ENCODE results near the gene FNBP1.
"Not testable (repeated sequence)": the region's sequence is repeated elsewhere in the genome, so short reads cannot be mapped to it uniquely, and the experiment has no call there.

Gene FNBP1

DNA sequence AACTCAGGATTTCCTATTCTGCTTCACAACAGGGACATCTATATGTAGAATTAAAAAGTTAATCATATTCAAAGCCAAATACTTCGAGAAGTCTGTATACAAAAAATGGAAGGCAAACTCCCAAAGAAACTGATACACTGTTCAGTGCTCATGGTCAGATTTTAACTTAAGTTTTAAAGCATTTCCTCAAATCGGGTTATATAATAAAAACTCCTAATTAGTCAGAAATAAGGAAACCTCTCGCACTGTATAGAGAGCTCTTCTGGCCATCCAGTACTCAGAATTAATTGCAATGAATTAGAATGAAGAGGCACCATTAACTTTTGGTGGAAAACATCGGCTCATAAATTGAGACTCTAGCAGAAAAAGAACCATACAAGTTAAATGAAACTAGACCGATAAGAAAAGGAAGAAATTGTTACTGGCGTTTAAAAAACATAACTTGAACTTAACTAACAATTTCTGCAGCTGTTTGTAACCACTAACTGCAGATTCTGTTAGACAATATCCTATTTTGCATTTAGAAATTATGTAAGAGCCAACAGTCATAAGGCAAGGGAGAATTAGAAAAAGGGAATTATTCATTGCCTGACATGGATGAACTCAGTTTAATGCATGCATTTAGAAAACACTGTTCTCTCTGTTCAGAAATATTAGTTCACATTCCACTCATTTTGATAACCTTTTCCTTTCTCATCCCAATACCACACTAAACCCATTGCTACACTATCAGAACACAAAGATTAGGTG, 96.6 kb downstream of the FNBP1 start:
- no peak for DNase-seq

DNA sequence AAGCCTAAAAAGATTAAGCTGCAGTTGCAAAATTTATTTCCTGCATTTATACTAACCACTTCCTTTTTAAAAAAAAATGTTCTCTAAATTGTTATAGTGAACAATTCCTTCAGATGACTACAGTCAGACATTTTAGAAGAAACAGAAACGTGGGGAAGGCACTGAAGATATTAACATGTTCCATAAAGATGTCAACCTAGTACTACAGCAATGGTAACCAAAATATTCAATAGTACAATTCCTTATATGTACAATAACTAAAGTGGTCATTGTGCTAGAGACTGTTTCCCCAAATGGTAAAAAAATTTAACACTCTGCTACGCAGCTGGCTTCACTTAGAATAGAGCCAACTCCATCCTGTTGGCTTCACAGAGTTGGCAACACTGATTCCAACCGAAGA, 97.7 kb downstream of the FNBP1 start:
- DNase-seq, result no peak

DNA sequence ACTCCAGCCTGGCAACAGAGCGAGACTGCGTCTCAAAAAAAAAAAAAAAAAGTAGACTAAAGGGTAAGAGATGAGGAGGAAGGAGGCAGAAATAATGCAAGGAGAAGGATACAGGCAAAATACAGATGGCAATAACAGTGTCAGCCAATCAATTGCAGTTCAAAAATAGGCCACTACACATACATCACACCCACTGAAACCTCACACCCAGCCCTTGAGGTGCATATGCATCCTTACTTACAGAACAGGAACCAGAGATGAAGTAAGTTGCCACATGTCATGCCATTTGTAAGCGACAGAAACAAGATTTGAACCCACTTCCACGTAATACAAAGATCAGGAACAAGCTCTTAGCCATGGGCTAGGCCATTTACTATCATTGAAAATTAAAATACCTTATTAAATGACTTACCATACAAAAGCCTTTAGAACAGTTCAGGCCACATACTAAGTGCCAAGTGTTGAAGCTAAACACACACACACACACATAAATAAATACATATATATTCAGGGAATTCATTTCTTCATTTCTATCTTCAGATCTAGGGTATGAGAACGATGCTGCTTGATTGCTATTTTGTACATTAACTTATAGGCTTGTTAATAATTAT, 98.4 kb downstream of the FNBP1 start:
- DNase-seq, result no peak

DNA sequence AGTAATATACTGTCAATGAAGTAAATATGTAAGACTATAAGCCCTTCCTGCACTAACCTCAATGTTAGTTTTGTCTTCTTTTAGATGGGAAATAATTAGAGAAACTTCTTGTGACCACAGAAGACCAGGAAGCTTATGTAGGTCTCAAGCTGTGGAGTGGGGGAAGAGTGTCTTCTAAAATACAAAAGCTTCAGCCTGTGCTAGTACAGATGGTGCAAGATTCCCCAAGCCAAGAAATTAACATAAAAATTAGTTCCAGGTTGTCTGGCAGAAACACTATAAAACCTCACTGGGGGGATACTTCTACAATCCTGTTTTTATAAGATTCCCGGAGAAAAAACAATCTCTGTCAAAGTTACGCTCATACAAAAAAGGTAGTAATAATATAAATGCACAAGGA, 103.6 kb downstream of the FNBP1 start:
- no peak for DNase-seq

DNA sequence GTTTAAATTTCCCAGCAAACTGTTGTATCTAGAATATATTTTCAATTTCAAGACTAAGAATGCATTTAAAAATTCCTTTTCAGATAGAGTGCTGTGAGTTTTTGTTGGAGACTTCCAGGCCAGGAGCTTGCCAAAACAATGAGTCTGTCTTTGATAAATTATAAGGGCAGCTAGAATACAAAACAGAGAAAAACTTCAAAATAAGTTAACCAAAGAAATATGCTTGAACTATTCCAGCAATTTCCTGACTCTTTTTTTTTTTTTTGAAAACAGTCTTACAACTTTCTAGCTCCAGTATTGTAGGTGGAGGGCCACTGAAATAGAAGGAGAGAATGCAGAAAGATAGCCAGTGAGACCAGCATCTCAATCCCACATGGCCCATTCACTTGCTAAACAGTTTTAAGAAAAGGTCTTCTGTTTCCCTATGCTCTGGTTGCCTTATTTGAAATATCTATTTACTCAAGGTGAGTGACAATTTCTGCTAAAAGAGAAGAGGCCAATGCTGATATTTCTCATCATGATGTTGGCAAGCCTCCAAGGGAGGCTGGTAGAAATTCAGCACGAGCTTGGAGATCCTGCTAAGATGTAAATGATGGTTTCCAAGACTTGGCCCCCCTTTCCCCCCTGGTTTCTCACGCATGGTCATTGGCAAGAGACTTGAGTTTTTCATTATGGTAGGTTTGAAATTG, 104.6 kb downstream of the FNBP1 start:
- DNase-seq, result no peak

DNA sequence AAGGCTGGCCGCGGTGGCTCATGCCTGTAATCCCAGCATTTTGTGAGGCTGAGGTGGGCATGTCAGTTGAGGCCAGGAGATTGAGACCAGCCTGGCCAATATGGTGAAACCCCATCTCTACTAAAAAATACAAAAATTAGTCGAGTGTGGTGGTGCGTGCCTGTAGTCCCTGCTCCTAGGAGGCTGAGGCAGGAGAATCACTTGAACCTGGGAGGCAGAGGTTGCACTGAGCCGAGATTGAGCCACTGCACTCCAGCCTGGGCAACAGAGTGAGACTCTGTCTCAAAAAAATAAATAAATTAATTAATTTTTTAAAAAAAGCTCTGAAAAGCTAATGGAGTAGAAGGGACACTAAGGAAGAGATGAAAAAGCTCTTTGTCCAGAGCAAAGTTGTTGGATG, 105.1 kb downstream of the FNBP1 start:
- DNase-seq, result not testable (repeated sequence)

DNA sequence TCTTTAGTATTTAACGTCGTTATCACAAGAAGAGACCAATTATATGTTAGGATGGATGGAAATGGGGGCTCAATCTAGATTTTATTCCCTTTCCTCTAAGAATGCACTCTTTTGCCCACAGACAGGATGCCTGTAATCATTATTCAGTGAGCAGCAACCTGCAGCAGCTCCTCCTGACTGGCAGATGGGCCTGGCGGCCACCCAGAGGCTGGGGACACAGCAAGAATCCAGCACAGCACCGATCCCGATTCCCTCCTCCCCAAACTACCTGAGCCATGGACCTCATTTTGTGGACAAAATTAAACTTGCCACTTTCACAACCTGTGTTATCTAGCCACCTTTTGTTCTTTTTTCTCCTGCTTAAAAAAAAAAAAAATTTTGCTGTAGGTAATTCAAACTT, 106.8 kb downstream of the FNBP1 start:
- DNase-seq, result no peak

DNA sequence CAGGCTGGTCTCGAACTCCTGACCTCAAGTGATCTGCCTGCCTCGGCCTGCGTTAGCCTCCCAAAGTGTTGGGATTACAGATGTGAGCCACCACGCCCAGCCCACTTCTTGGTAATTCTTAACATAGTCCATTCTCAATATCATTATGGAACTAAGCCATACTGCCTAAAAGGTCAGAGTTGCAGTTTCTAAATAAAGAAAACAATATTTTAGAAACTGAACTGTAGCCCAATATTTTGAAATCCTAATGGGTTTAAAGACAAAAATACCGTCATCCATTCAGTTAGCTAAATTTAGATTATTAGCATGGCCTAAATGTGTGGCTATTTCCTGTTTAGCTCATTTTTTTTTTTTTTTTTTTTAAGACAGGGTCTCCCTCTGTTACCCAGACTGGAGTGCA, 108.2 kb downstream of the FNBP1 start:
- DNase-seq, result no peak

DNA sequence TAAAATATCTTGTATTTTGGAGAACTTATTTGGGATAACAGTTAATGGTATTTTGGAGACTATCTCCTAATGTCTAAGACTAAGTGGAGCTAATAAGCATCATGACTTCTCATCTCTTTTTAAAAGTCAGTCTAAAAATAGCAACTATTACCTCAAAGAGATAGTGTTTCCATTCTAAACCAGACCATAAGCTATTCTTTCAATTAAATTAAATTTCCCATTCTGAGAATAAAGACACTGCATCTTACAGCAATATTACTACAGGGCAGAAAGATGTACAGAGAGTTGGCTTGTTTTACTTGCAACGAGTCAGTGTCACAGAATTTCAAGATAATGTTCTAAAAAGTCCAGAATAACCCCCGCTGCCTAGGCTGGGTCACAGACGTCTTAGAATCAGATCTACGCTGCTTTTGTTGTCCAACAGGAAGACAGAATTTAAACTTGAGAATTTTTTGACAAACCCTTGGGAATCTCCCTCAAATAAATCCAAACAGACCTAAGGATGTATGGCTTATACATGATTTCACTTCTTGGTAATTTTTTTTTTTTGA, 108.9 kb downstream of the FNBP1 start:
- no peak for DNase-seq

DNA sequence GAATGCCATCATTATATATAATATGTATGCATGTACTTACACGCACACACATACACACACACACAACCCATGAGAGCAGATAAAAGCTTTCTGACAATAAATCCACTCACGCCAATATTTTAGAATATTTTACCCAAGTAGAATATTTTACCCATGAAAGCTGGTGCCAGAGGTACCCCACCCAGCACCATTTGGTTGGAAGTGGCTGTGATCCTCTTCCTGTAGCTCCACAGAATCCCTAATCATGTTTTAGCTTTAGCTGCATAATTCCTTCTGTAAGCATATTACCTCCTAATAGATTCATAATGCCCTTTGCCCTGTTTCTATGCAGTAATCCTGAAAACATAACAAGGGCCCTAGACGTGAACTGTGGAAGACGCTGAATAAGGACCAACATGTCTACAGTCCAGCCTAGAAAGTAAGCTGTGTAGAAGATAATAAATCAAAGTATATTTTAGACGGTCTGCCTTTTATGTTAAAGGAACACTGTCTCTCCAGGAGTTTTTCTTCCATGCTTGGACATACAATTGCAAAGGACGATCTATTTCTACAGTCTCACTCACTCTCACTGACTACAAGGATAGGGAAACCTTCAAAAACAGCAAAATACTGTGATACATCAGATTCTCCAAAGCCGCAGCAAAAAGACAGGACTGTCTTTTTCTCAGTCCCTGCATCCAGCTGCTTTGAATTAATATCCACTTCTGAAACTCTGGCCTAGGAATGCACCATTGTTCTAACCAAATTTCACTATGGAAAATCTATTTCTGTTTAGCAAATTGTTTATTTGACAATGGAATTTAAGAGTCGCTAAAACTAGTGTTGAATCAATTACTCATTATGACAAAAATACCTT, 109.6 kb downstream of the FNBP1 start:
- no peak for DNase-seq

DNA sequence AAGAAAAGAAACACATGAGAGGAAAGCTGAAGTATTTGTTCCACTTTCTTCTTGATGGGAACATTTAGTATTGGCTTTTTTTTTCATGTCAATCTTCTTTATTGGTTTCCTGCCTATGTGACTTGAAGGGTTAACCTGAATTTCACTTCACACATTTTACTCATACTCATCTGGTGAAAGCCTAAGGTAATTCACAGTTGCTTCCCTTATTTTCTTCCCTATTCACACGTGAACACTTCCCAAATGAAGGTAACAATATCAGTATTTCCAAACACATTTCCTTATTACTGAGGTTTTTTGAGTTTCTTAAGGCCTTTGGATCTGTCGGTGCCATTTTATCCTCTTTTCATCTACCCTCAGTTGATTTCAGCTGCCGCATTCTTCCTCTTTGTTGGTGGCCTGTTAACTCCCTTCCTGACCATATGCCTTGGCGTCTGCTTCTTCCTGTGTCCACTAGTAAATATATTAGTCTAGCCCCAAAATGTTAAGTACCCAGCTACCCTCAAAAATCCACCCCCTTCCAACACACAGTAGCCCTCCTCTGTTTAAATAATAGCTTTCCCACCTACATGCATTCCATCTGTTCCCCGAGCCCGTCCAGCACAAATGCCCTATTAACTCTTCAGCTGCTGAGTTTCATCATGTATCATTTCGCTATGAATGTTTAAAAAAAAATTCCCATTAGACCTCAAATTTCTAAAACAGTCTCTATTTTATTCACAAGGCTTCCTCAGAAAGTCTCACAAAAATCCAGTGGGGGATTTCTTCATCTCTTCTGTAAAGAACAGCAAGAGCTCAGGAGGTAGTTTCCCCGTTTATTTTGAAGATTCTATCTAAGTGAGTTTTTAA, 110.5 kb downstream of the FNBP1 start:
- no peak for DNase-seq

DNA sequence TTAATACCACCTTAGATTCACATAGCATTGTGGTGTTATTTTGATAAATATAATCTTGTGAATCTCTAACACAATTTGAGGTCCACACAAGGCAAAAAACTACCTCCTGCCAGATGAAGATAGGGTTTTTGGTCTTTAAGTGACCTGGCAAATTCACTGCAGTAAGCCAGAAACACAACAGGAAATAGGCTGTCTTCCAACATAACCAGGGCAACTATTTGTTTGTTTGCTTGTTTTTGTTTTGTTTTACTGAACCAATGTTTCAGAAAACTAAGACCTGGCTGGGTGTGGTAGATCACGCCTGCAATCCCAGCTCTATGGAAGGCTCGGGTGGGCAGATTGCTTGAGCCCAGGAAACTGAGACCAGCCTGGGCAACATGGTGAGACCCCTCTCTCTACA, 112.2 kb downstream of the FNBP1 start:
- DNase-seq, result no peak

DNA sequence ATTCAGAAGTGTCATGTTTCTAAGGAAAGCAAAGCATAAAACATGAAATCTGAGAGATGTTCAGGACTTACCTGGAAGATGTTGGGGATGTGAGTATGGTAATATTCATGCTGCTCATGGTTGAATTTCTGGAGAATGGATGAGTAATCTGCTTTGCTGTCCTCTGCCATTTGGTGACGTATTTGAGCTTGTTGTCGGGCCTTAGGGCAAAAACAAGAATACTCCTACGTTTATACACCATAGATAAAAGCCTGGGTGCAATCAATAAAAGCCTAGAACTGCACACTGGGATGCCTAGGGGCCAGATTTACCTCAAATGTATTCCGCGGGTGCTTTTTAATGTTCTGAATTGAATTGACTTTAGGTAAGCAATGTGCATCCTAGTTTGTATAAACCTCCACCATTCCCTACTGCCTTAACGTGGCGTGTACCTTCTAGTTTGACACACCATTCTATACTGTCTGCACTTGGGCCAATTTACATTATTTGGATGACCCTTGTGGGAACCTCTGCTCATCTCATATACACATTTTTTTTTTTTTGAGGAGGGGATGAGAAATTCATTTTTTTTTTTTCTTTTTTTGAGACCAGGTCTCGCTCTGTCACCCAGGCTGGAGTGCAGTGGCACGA, 113.4 kb downstream of the FNBP1 start:
- no peak for DNase-seq

DNA sequence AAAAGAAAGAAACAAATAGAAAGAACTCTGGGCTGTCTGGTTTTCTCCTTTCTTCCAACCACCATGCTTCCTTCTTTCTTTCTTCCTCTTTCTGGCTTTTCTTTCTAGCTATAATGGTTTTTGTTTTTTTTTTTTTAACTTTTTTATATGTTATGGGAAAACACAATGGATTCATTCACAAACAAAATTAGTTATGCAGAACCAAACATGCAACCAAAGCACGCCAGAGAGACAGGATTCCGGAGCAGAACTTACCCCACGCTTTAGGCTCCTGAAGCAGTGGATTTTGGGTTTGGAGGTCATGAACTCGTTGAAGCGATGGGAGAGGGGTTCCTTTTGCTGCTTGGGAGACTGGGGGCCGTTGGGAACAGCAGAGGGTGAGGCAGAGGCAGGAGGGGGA, 119.4 kb downstream of the FNBP1 start:
- no peak for DNase-seq

DNA sequence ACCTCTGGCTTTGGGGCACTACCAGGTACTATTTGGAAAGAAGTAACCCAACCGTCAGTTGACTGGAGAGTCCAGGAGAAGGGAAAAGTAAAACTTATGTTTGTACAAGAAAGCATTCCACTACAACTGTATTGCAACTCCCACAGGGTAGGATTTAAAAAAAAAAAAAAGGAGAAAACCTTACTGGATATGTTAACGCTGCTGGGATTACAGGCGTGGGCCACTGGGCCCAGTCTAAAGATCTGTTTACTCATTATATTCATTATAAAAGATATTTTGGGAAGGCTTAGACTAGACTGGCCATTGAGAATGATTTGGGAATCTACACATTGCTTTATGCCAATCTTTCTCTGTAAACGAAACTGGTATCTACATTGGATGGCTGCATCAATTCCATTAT, 121.1 kb downstream of the FNBP1 start:
- DNase-seq, result no peak

DNA sequence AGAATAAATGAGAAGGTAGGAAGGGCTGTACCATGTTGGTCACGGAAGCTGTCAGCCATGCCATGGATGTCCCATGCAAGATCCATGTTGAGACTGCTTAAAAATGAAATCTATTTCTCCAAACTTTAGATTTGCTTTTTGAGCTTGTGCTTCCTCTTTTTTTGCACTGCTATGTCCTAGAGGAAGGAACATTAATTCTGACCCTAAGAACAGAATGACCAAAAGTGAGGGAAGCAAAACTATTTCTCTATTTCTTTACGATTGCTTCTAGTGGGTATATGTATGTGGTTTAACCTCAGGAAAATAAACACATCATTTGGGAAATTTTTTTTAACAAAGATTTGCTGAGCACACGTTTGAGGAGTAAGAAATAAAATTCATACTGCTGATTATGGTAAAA, 123.1 kb downstream of the FNBP1 start:
- DNase-seq, result no peak

DNA sequence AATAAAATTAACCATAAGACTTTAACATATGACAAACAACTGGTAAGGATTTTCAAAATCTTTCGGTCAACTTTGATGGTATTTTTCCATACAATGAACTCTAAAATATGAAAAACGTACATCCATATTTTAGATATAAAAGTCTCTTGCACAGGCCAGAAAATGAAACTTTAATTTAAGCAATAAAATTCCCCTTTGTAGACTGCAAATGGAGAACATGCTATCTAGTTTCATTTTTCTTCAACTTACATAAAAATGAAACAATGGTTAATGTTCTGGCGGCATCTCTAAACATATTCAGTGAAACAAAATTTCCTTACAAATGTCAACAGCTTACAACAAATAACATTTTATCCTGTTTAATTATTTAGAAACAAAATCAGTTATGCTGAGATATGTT, 123.7 kb downstream of the FNBP1 start:
- DNase-seq, result no peak

DNA sequence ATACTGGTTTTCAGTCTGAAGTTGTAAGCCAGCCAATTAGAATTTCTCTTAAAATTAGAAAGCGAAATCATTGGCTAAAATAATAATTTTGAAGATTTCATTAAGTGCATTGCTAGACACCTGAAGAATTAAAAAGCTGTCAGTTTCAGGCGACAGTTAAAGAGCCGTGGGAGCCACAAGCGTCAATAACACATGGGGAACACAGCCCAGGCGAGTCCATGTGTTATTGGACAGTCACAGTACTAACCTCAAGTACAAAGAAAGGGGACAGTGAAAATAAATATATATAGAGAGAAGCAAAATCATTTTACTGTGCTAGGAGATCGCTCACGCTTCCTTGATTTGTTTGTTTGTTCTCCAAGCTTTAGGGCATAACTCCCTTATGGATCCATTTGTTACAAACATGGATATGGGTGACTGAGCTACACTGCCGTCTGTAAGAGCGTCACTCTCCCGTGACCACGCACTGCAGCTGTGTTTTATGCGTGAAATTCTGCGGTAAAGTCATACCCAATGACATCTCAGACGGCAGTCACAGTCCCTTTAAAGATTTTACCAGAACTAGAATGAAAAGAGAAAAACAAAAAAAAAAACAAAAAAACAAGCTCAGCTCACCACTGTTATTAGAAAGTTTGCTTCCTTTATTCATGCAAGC, 124.6 kb downstream of the FNBP1 start:
- no peak for DNase-seq

DNA sequence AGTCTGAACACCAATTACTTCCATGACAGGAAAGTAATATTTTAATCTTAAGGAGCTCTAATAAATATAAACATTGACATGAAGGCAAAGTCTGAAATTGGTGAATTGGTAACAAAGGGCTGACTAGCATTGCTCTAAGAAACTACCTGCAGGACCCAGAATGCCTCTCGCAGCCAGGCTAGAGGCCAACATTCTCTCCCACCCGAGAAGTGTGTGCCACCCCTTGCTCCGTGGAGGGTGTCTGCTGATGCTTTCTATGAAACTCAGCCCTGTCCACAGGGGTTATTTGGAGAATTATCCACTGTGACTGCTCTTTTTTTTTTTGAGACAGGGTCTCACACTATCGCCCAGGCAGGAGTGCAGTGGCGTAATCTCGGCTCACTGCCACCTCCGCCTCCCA, 126.3 kb downstream of the FNBP1 start:
- DNase-seq, result no peak

DNA sequence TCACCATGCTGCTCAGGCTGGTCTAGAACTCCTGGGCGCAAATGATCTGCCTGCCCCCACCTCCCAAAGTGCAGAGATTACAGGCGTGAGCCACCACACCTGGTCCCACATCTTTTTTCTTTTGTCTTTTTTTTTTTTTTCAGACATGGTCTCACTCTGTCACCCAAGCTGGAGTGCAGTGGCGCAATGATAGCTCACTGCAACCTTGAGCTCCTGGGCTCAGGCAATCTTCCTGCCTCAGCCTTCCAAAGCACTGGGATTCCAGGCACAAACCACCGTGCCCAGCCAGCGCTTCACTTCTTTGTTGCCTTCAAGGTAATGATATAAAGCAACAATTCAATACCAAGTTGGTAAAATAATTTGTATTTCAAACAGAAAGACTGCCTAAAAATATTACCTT, 128.9 kb downstream of the FNBP1 start:
- no peak for DNase-seq
